Endothelial cell of umbilical vein (primary cell): ENCODE results near the gene TTLL11. TPM values are rescaled to one million over a fixed set of nuclear protein-coding genes. Genes with fewer than 3 reads are reported as not detected.

ENCODE experiments used
- BruUV-seq: library from RNA; stranded (reverse); fragments of 400-500 nt; replicated peaks from 2 replicates; lab custom pipeline; 2021; lab: Mats Ljungman, UMichigan
- CTCF ChIA-PET: fragments of 300-600, 350-600 bp; sonication (Branson Sonifier 250); formaldehyde crosslinking; loops from one replicate; lab custom pipeline; 2021; ENCODE audit warnings: antibody characterized with exemption, inconsistent platforms; lab: Charles Lee
- POLR2A ChIA-PET: fragments of 300-600, 350-600 bp; sonication (Branson Sonifier 250); formaldehyde crosslinking; loops from one replicate; lab custom pipeline; 2021; ENCODE audit warnings: antibody characterized with exemption, inconsistent platforms; lab: Charles Lee
- DNase-seq: peaks from one replicate; pipeline ENCODE4 v3.0.0-alpha.2; 2011; ENCODE audit warnings: low read depth, low spot score
- FAIRE-seq: peaks from 2 replicates; lab custom pipeline; 2011; peaks lifted over from hg19 to GRCh38; lab: Jason Lieb, UNC
- H2AFZ ChIP-seq: 2 replicates; pipeline ENCODE4 v1.6.0; 2012; ENCODE audit warnings: low read depth, low read length, control low read depth, inconsistent platforms
- H3K27ac ChIP-seq: 2 replicates; pipeline ENCODE4 v1.5.1; 2011; ENCODE audit warnings: low read depth, mild to moderate bottlenecking, control low read depth, low read length, moderate library complexity; ENCODE audit not compliant: insufficient read depth
- H3K27me3 ChIP-seq, 2 experiments: 2 replicates each; pipeline versions ENCODE4 v1.6.0 to v1.6.1; 2011; ENCODE audit warnings: low read length in 2 of 2, mixed read lengths in 1 of 2; ENCODE audit not compliant: control insufficient read depth in 2 of 2, insufficient read depth in 2 of 2
- H3K36me3 ChIP-seq, 2 experiments: 2 replicates in 1 of 2; 3 replicates in 1 of 2; pipeline ENCODE4 v1.5.1; 2011; ENCODE audit warnings: low read length in 2 of 2, mild to moderate bottlenecking in 1 of 2, moderate library complexity in 1 of 2; ENCODE audit not compliant: control insufficient read depth in 2 of 2, insufficient read depth in 2 of 2; ENCODE audit errors: extremely low read depth in 1 of 2
- H3K4me1 ChIP-seq: 3 replicates; pipeline ENCODE4 v1.5.1; 2011; ENCODE audit warnings: mild to moderate bottlenecking, low read length; ENCODE audit not compliant: control insufficient read depth, insufficient read depth; ENCODE audit errors: extremely low read depth
- H3K4me2 ChIP-seq: 2 replicates; pipeline ENCODE4 v1.6.1; 2011; ENCODE audit warnings: low read length, control low read depth, mixed read lengths; ENCODE audit not compliant: insufficient read depth
- H3K4me3 ChIP-seq, 3 experiments: fragments of 200-600 bp in 1 of 3; sonication (generic), shearing (Covaris generic) in 1 of 3; replicated peaks in 1 of 3; 2 replicates each; pipeline ENCODE4 v1.5.1; 2011 to 2016; ENCODE audit warnings: control low read depth in 3 of 3, low read length in 3 of 3, mild to moderate bottlenecking in 2 of 3, inconsistent platforms in 1 of 3, low read depth in 1 of 3, moderate library complexity in 1 of 3; ENCODE audit not compliant: insufficient read depth in 1 of 3
- H3K79me2 ChIP-seq: 2 replicates; pipeline ENCODE4 v1.6.0; 2012; ENCODE audit warnings: low read length, inconsistent platforms; ENCODE audit not compliant: control insufficient read depth, insufficient read depth
- H3K9ac ChIP-seq: replicated peaks from 2 replicates; pipeline ENCODE3; 2011; ENCODE audit warnings: low read length, control low read depth; ENCODE audit not compliant: insufficient read depth; ENCODE audit errors: extremely low read depth
- H3K9me1 ChIP-seq: replicated peaks from 3 replicates; pipeline ENCODE4 v1.6.0; 2011; ENCODE audit warnings: mild to moderate bottlenecking, low read length; ENCODE audit not compliant: control insufficient read depth, insufficient read depth; ENCODE audit errors: extremely low read depth
- H3K9me3 ChIP-seq: replicated peaks from 2 replicates; pipeline ENCODE4 v1.5.1; 2012; ENCODE audit warnings: low read length, inconsistent platforms; ENCODE audit not compliant: control insufficient read depth, insufficient read depth
- H4K20me1 ChIP-seq: replicated peaks from 2 replicates; pipeline ENCODE3; 2011; ENCODE audit warnings: mild to moderate bottlenecking, low read length; ENCODE audit not compliant: control insufficient read depth, insufficient read depth; ENCODE audit errors: extremely low read depth
- CTCF ChIP-seq, 2 donors: IDR thresholded peaks; 1 replicate in 1 of 2; 2 replicates in 1 of 2; pipeline ENCODE4 v1.5.1; 2011; ENCODE audit warnings: low read length in 2 of 2, mild to moderate bottlenecking in 2 of 2, moderate library complexity in 2 of 2, control low read depth in 1 of 2, inconsistent platforms in 1 of 2, low read depth in 1 of 2; ENCODE audit not compliant: insufficient read depth in 1 of 2; ENCODE audit errors: extremely low read depth in 1 of 2
- EZH2 ChIP-seq: IDR thresholded peaks from 2 replicates; pipeline ENCODE4 v1.6.1; 2012; ENCODE audit warnings: borderline replicate concordance, low read depth, mild to moderate bottlenecking, moderate library complexity, low read length, inconsistent platforms; ENCODE audit not compliant: severe bottlenecking
- FOS ChIP-seq: IDR thresholded peaks from 2 replicates; pipeline ENCODE4 v1.6.1; 2011; ENCODE audit warnings: mild to moderate bottlenecking, low read length, moderate library complexity, borderline replicate concordance; ENCODE audit not compliant: insufficient read depth
- GATA2 ChIP-seq: IDR thresholded peaks from 2 replicates; pipeline ENCODE4 v1.7.0; 2011; ENCODE audit warnings: low read depth, mild to moderate bottlenecking, moderate library complexity, mixed read lengths, low read length; ENCODE audit not compliant: insufficient read length, insufficient read depth
- JUN ChIP-seq: IDR thresholded peaks from 2 replicates; pipeline ENCODE4 v1.6.1; 2011; ENCODE audit warnings: borderline replicate concordance, low read depth; ENCODE audit not compliant: insufficient read length, insufficient read depth
- MAX ChIP-seq: IDR thresholded peaks from 2 replicates; pipeline ENCODE4 v1.6.1; 2011; ENCODE audit not compliant: insufficient read depth, insufficient read length
- MYC ChIP-seq: IDR thresholded peaks from one replicate; pipeline ENCODE4 v1.6.1; 2011; ENCODE audit warnings: mild to moderate bottlenecking, low read depth, low read length
- POLR2A ChIP-seq: IDR thresholded peaks from 2 replicates; pipeline ENCODE4 v1.6.1; 2012; ENCODE audit warnings: low read depth, mild to moderate bottlenecking, control low read depth, low read length
- POLR2AphosphoS5 ChIP-seq: IDR thresholded peaks from 2 replicates; pipeline ENCODE4 v1.6.1; 2012; ENCODE audit warnings: low read depth, mild to moderate bottlenecking, control low read depth, low read length, moderate library complexity; ENCODE audit not compliant: insufficient read depth
- dilution Hi-C: fragments of 300-500 bp; cut with MboI; formaldehyde crosslinking; loops from one replicate; pipeline ENCODE4 v1.15.0; 2019; ENCODE audit warnings: low sequenced_read_pairs; ENCODE audit not compliant: extremely low pct_ligation_motif_present
- intact Hi-C: fragments of 100-400 bp; cut with micrococcal nuclease; formaldehyde crosslinking; loops from one replicate; pipeline ENCODE4 v1.10.0; 2022
- polyA plus RNA-seq, 4 experiments: library from polyadenylated mRNA; depleted of rRNA in 3 of 4; stranded (reverse) in 3 of 4; unstranded in 1 of 4; fragments of >200 nt; gene quantifications; 2 replicates each; pipeline versions ENCODE4 v1.2.1 to v1.2.3, GENCODE V29; 2011 to 2012; ENCODE audit warnings: missing spikeins in 1 of 4
- total RNA-seq: library from RNA; stranded (reverse); gene quantifications from 2 replicates; pipeline ENCODE4 v1.2.3, GENCODE V29; 2021

The TTLL11 gene
- total and polyA plus RNA-seq, 2 donors (not counting 3 experiments of a cell fraction or from before 2014, with no cell fraction given) = 4.9 to 5.1 TPM

GRCh38 chr9:121946465-121946864 is 146.6 kb downstream of the TTLL11 start:
- CTCF ChIA-PET = interaction anchor here (0.6 kb wide), 1 partner anchor 99 kb away, joined by 3 read pairs; no protein-coding TSS in a partner anchor
- Histone ChIP-seq H3K9me3 (no peaks in the 10 kb centered on the region), H3K9ac (no peak overlapping the region), H3K27me3 (no peaks in the 10 kb centered on the region), H2AFZ (no peak overlapping the region), H3K4me3 (no peak overlapping the region), H3K4me2 (no peak overlapping the region), H3K27ac (no peak overlapping the region), H3K36me3 (no peaks in the 10 kb centered on the region), H3K9me1 (no peaks in the 10 kb centered on the region), H4K20me1 (no peaks in the 10 kb centered on the region), H3K79me2 (peaks cover 8% of the 10 kb centered on the region), H3K4me1 (peaks cover 4% of the 10 kb centered on the region)
- no TSS peak for BruUV-seq
- DNase-seq (no peak), FAIRE-seq (no peak)
- POLR2A ChIA-PET = no interaction called here
- intact Hi-C loops (no loop called here), dilution Hi-C loops (no loop called here)
- TF ChIP-seq MAX (no peak), GATA2 (no peak), POLR2AphosphoS5 (no peak), POLR2A (no peak), MYC (no peak), FOS (no peak), JUN (no peak), EZH2 (no peak), CTCF (IDR thresholded peaks at IDR 0.05; ENCODE audit: extremely low read depth in 1 of 2, insufficient read depth in 1 of 2, low read depth in 1 of 2, low read length in 2 of 2) (no peak)
